Activated T-cell treated with anti-CD3 and anti-CD28 coated beads for 24 hours (primary cell): ENCODE data around the gene TBX21.
"Not testable (repeated sequence)": the region's sequence is repeated elsewhere in the genome, so short reads cannot be mapped to it uniquely, and the experiment has no call there.

Experiments used
- DNase-seq: peaks from one replicate; pipeline ENCODE4 v3.0.0-alpha.2; 2020; ENCODE audit warnings: low read depth

The TBX21 gene

DNA sequence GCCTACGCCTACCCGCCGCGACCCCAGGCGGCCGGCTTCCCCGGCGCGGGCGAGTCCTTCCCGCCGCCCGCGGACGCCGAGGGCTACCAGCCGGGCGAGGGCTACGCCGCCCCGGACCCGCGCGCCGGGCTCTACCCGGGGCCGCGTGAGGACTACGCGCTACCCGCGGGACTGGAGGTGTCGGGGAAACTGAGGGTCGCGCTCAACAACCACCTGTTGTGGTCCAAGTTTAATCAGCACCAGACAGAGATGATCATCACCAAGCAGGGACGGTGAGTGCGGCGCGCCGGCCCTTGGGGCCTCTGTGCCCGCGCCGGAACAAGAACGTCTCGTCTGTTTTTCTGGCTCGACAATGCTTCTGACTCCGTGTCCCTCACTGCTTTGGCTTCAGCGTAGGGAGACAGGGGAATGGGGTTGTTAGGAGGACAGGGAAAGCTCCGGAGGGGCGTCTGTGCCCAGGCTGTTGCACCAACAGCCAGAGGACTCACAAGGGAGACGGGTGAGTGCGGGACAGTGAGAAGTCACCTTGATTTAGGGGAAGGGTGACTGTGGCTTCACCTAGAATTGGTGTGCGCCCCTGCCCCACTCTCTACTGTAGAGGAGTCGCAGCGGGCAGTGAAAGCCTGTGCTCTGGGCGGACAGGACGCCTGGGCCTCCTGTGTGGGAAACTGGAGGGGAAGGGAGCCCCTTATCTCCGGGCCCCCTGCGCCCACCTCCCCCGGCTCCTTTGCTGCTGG is 806 bp downstream of the TBX21 start:
- DNase-seq: no peak

DNA sequence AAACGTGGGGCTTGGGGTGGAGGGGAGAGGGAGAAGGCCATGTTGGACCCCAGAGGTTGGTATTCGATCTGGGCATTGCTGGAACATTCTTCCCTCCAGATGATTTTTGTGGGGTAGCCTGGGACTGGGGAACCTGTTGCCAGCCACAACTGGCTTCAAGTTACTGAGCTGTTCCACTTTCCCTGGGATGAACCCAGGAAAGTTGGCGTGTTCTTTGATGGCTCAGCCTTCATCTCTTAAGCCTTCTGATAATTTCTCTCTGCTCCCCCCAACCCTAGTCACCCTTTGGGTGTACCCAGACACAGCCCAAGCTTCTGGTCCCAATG is 2.1 kb downstream of the TBX21 start:
- DNase-seq: no peak

DNA sequence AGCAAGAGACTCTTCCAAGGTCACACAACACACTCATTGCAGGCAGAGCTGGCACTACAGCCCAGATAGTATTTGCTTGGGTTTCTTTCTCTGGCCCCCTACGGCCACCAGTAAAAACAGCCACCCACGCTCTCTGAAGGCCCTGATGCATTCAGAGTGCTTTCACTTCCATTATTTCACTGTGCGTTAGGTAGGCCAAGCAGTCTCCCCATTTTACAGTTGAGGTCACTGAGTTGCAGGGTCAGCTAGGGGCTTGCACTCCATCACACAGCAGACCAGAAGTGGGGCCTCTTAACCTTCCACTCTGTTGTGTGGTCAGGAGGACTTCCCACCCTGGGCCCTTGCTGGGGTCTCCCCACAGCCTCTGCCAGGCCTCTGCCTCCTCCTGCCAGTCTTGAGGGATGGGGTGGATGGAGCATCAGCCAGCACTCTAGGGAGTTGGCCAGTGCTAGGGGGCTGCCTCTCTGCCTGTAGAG is 2.5 kb downstream of the TBX21 start:
- no peak for DNase-seq

DNA sequence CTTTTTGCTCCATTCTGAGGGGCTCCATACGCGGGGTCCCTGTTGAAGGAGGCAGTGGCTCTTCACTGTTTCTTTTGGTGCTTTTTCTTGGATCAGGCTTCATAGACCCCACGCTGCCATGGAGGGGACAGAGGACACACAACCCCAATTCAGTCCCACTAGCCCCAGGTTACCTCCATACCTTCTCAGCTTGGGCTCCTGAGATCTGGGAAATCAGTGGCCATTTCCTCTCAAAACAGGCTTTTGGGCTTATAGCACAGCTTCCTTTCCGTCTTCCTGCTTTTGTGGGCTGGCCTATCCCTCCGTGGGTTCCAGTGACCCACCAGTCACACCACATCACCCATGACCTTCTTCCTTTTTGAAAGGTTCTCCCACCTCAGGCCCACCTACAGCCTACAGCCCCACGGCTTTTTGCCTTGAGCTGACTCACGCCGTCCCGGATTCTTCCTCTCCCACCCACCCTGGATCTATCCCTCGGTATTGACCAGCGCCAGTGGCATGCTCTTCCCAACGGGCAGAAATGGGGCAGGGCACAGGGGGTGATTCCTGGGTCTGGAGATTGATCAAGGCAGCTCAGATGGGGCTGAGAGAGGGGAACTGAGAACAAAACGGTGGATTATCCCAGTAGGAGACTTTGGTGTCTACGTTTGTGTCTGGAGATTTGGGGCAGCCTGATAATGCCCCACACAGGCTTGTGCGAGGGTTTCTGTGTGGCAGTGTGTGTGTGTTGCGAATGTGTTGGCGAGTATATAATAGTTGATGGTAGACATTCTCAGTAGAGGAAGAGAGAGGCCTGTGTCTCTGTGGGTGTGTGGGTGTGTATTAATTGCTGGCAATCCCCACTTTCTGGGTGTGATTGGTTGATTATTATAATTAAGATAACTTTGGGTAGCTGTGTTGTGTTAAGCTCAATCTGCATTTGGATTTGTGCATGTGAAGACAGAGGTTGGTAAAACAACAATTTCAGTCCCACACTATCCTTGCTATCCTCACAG is 3.8 kb downstream of the TBX21 start:
- DNase-seq: no peak

DNA sequence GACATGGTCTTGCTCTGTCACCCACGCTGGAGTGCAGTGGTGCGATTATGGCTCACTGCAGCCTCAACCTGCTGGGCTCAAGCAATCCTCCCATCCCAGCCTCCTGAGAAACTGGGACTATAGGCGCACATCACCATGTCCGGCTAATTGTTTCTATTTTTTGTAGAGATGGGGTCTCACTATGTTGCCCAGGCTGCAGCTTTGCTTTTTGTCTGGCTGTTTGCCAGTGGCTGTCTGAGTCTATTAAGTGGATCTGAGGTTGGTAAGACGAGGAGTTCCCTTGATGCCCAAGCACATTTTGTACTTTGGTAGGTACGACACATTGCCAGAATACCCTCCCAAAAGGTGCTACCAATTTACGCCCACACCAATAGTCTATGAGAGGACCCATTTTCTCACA is 5.1 kb downstream of the TBX21 start:
- no peak for DNase-seq

DNA sequence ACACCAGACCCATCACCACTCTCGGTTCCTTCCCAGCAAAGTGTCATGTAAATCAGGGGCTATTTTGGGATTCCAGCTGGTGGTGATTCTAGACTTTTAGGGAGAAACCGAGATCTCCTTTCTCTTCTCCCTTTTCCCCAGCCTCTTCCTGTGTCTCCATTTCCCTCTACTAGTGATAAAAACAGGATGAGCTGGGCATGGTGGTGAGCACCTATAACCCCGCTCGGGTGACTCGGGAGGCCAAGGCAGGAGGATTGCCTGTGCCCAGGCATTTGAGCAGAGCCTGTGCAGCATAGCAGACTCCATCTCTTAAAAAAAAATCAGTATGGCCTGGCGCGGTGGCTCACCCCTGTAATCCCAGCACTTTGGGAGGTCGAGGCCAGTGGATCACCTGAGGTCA is 6.1 kb downstream of the TBX21 start:
- no peak for DNase-seq

DNA sequence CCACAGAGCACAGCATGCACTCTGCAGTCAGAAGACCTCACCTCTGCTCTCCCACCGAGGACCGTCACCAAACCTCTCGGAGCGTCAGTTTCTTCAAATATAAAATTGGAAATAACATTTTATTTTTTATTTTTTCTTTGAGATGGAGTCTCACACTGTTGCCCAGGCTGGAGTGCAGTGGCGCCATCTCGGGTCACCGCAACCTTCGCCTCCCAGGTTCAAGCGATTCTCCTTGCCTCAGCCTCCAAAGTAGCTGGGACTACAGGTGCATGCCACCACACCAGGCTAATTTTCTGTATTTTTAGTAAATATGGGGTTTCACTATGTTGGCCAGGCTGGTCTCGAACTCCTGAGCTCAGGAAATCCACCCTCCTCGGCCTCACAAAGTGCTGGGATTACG is 6.9 kb downstream of the TBX21 start:
- DNase-seq: not testable (repeated sequence)

DNA sequence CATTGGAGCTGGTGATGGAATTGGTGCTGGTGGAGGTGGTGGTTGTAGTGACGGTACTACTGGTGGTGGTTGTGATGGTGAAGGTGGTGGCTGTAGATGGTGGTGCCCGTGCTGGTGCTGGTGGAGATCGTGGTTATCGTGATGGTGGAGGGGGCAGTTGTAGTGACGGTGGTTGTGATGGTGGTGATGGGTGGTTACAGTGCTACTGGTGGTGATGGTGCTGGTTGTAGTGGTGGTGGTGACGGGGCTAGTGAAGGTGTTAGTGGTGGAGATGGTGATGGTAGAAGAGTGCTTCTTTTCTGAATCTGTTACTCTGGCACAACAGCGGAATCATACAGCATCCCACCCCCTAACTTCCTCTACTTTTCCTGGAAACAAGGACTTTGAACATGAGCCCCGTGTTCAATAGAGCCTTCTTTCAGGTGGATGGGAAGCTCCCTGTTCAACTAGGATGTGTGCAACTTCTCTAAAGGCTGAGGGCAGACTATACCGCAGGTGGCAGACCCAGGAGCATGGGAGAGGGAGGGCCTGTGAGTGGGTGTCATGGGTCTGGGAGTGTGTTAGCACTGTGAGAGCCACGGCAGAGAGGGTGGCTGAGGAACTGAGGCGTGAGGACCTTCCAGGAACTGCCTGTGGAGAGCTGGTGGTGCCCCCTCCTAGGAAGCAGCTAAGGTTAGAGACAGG is 8.2 kb downstream of the TBX21 start:
- DNase-seq: no peak

DNA sequence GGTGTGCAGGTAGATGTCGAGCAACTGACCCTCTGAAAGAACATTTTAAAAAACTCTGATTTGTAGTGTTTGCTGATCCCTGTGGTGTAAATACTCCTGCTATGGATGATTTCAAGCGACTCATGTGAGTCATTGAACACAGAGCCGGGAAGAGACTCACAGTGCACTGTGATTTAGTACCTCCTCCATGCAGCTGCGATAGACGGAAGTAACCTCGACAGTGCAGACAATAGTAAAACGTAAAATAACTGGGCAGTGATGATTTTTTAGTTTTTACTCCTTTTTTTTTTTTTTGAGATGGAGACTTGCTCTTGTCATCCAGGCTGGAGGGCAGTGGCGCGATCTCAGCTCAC is 8.7 kb downstream of the TBX21 start:
- DNase-seq: no peak

DNA sequence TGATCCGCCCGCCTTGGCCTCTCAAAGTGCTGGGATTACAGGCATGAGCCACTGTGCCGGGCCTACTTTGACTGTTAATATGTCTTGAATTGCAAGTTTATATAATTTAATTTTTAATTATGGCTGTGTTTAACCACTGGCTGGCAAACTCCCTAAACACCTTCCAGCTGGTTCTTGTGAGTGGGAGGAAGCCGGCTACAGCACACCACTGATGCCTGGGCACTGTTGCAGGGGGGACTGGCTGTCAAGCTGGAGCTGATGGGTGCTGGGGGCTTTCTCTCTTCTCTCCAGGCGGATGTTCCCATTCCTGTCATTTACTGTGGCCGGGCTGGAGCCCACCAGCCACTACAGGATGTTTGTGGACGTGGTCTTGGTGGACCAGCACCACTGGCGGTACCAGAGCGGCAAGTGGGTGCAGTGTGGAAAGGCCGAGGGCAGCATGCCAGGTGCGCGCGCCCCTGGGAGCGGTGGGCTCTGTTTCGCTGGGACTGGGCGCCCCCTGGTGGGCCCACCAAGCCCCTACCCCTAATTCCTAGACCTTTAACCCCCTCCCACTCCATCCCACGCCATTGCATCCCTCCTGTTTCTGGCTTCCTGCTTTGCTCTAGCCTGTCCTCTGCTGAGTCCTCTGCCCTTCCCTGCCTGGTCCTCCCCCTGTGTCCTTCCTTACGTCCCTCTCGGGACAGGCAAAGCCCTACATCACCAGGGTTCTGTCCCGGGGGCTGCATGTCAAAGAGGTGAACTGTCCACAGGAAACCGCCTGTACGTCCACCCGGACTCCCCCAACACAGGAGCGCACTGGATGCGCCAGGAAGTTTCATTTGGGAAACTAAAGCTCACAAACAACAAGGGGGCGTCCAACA is 9.5 kb downstream of the TBX21 start:
- no peak for DNase-seq

DNA sequence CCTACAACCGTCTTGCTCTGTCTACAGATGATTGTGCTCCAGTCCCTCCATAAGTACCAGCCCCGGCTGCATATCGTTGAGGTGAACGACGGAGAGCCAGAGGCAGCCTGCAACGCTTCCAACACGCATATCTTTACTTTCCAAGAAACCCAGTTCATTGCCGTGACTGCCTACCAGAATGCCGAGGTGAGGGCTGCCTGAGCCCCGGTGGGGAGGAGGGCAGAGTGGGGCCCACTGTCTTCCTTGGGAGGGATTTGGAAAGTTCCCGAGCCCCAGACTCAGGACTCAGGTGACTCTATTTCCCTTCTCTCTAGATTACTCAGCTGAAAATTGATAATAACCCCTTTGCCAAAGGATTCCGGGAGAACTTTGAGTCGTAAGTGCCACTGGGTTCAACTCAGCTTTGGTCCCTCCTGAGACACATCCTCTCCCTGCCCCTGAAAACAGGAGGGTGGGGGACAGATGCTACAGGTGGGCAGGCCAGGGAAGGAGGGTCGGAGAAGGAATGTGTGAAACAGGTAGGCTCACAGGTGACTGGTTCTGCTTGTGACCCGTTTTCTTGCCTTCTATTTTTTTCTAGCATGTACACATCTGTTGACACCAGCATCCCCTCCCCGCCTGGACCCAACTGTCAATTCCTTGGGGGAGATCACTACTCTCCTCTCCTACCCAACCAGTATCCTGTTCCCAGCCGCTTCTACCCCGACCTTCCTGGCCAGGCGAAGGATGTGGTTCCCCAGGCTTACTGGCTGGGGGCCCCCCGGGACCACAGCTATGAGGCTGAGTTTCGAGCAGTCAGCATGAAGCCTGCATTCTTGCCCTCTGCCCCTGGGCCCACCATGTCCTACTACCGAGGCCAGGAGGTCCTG is 11.4 kb downstream of the TBX21 start:
- DNase-seq: no peak

DNA sequence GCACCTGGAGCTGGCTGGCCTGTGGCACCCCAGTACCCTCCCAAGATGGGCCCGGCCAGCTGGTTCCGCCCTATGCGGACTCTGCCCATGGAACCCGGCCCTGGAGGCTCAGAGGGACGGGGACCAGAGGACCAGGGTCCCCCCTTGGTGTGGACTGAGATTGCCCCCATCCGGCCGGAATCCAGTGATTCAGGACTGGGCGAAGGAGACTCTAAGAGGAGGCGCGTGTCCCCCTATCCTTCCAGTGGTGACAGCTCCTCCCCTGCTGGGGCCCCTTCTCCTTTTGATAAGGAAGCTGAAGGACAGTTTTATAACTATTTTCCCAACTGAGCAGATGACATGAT is 12.0 kb downstream of the TBX21 start:
- DNase-seq: no peak

DNA sequence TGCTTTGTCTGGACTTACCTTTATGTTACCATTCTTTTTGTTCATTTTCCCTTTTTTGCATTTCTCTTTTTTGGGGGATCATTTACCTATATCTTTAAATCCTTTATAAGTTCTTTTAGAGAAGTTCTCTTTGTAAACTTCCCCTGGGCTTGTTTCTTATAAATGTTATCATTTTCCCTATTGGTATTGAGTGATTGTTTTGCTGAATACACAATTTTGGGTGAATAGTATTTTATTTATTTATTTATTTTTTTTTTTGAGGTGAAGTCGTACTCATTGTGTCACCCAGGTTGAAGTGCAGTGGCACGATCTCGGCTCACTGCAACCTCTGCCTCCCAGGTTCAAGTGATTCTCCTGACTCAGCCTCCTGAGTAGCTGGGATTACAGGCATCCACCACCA is 18.4 kb downstream of the TBX21 start:
- no peak for DNase-seq

DNA sequence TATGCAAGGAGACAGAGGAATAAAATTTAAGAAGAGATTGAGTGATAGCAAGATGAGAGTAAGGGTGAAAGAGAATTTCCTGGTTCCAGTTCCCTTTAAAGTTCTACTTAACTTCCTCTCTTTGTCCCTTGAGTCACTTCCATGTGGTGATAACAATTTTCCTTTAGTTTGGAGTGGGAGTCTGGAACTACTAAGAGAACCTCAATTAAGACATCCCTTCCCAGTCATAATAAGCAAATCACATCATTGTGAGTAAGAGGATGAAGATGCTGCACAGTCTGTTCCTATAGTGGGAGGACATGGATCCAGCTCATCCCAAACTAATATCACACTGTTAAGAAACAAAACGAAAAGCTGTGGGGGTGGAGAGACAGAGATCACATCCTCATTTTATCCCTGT is 24.4 kb downstream of the TBX21 start:
- DNase-seq: no peak

DNA sequence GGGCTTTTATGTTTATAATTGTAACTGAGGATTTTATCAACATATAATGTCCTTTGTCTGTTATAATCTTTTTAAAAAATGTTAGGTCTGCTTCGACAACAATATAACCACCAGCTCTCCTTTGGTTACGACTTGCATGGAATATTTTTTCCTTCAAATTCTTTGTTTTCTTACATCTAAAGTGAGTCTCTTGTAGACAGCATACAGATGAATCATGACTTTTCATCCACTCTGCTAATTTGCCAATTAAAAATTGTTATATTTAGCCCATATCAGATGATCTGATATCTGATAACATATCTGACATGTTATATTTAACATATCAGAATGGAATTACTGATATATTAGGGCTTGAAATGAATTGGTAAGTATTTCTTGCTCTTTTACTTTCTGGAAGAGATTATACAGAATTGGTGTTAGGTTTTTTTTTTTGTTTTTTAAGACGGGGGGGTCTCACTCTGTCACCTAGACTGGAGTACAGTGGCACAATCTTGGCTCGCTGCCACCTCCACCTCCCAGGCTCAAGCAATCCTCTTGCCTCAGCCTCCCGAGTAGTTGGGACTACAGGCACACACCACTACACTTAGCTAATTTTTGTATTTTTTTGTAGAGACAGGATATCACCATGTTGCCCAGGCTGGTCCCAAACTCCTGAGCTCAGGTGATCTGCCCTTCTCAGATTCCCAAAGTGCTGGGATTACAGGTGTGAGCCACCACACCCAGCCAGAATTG is 27.5 kb downstream of the TBX21 start:
- DNase-seq: no peak

DNA sequence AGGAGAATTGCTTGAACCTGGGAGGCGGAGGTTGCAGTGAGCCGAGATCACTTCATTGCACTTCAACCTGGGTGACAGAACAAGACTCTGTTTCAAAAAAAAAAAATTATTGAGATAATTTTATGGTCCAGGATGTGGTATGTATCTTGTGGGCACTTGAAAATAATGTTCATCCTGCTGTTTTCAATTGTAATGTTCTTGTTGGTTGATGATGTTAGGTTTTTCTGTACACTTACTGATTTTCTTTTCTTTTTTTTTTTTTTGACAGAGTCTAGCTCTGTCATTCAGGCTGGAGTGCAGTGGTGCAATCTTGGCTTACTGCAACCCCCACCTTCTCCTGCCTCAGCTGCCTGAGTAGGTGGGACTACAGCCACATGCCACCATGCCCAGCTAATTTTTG is 29.7 kb downstream of the TBX21 start:
- DNase-seq: no peak

DNA sequence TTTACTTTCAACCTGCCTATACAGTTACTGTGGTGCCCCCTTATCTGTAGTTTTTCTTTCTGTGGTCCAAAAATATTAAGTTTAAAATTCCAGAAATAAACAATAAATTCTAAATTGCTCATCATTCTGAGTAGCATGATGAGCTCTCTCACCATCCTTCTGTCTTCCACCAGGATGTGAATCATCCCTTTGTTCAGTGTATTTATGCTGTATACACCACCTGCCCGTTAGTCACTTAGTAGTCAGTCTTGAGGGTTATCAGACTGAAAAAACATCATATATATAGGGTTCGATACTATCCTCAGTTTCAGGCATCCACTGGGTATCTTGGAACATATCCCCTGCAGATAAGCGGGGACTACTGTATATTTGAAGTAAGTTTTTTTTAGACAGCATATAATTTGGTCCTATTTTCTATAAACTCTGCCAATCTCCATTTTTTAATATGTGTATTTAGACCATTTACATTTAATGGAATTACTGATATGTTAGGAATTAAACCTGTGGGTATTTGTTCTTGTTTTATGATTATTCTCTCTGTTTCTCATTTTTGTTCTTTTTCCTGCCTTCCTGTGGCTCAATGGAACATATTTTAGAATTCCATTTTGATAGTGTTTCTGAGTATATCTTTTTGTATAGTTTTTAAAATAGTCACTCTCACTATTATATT is 31.0 kb downstream of the TBX21 start:
- DNase-seq: no peak

DNA sequence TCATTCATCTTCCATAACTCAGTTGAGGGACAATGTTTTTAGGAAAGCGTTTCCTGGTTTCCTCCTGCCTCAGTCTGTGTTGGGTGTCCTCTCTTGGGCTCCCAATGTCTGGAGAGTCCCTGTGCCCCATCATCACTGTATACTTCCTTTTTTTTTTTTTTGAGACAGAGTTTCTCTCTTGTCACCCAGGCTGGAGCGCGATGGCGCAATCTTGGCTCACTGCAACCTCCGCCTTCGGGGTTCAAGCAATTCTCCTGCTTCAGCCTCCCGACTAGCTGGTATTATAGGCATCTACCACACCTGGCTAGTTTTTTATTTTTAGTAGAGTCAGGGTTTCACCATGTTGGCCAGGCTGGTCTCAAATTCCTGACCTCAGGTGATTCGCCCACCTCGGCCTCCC is 40.6 kb downstream of the TBX21 start:
- DNase-seq: not testable (repeated sequence)

DNA sequence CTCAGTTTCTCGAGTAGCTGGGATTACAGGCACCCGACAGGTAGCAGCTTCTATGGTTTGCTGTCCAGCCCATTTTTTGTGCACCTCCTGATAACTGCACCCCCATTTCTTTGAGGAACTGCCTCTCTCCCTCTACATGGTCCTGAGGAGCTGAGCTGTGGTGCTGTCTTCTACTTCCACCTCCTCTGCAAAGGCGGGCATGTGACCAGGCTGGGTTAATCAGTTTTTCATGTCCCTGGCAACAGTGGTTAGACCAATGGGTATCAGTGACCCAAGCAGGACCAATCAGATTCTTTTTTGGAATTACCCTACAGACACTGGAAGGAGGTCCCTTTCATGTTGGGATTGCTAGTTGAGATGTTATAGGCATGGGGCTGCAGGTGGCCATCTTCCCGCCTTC is 41.3 kb downstream of the TBX21 start:
- DNase-seq: no peak
